H1 (cell line): Measurements from ENCODE around the gene CD244. TPM values are rescaled to one million over a fixed set of nuclear protein-coding genes. Genes with fewer than 3 reads are reported as not detected.

ENCODE experiments used
- CTCF ChIA-PET: fragments of 300-600 bp; sonication (Branson Sonifier 250); formaldehyde crosslinking; loops from one replicate; lab custom pipeline; 2021; ENCODE audit not compliant: partially characterized antibody; lab: Charles Lee
- POLR2A ChIA-PET: fragments of 300-600 bp; sonication (Branson Sonifier 250); formaldehyde crosslinking; loops from one replicate; lab custom pipeline; 2021; ENCODE audit warnings: inconsistent platforms; ENCODE audit not compliant: partially characterized antibody; lab: Charles Lee
- DNase-seq, 2 experiments: peaks; one replicate each; pipeline versions ENCODE4 v3.0.0 to v3.0.0-alpha.2; 2010 to 2022; ENCODE audit warnings: low spot score in 2 of 2, low read depth in 1 of 2, mixed read lengths in 1 of 2
- FAIRE-seq: peaks from 2 replicates; lab custom pipeline; 2011; peaks lifted over from hg19 to GRCh38; lab: Jason Lieb, UNC
- H2AFZ ChIP-seq: 2 replicates; pipeline ENCODE4 v1.8.1; 2012; ENCODE audit warnings: low read length, inconsistent platforms
- H2AK5ac ChIP-seq: 2 replicates; pipeline ENCODE4 v1.6.1; 2013; ENCODE audit warnings: low read depth, low read length
- H2BK120ac ChIP-seq: replicated peaks from 2 replicates; pipeline ENCODE3; 2013; ENCODE audit warnings: low read depth, low read length, inconsistent platforms
- H2BK12ac ChIP-seq: 2 replicates; pipeline ENCODE4 v1.6.1; 2013; ENCODE audit warnings: low read depth, low read length
- H2BK15ac ChIP-seq: 2 replicates; pipeline ENCODE4 v1.6.1; 2013; ENCODE audit warnings: low read length
- H2BK20ac ChIP-seq: 2 replicates; pipeline ENCODE4 v1.6.1; 2013; ENCODE audit warnings: low read length
- H2BK5ac ChIP-seq: 2 replicates; pipeline ENCODE4 v1.6.1; 2013; ENCODE audit warnings: low read depth, low read length
- H3K14ac ChIP-seq: 2 replicates; pipeline ENCODE4 v1.6.1; 2013; ENCODE audit warnings: inconsistent platforms; ENCODE audit not compliant: insufficient read length
- H3K18ac ChIP-seq: 2 replicates; pipeline ENCODE4 v1.6.1; 2013; ENCODE audit warnings: low read length; ENCODE audit errors: extremely low read depth
- H3K23ac ChIP-seq: 2 replicates; pipeline ENCODE4 v1.6.1; 2013; ENCODE audit warnings: inconsistent platforms; ENCODE audit not compliant: insufficient read length
- H3K23me2 ChIP-seq: 2 replicates; pipeline ENCODE4 v1.6.1; 2013; ENCODE audit warnings: low read depth, low read length
- H3K27ac ChIP-seq: 2 replicates; pipeline ENCODE4 v1.6.1; 2011; ENCODE audit warnings: low read depth, low read length, inconsistent platforms
- H3K27me3 ChIP-seq, 4 experiments: replicated peaks in 1 of 4; 1 replicate in 1 of 4; 2 replicates in 3 of 4; pipeline versions ENCODE4 v1.6.1 to v1.8.1; 2011 to 2013; ENCODE audit warnings: low read length in 3 of 4, mild to moderate bottlenecking in 3 of 4, inconsistent platforms in 2 of 4, mixed read lengths in 2 of 4, moderate library complexity in 1 of 4; ENCODE audit not compliant: control insufficient read depth in 3 of 4, insufficient read depth in 3 of 4; ENCODE audit errors: extremely low read depth in 1 of 4
- H3K36me3 ChIP-seq, 4 experiments: 2 replicates each; pipeline versions ENCODE4 v1.6.1 to v1.8.1; 2011 to 2013; ENCODE audit warnings: mild to moderate bottlenecking in 4 of 4, low read length in 3 of 4, moderate library complexity in 2 of 4, control low read depth in 1 of 4, inconsistent platforms in 1 of 4; ENCODE audit not compliant: insufficient read depth in 4 of 4, control insufficient read depth in 2 of 4
- H3K4ac ChIP-seq: replicated peaks from 2 replicates; pipeline ENCODE3; 2013; ENCODE audit warnings: low read length, low read depth, mixed read lengths, inconsistent platforms; ENCODE audit not compliant: insufficient read length
- H3K4me1 ChIP-seq, 4 experiments: replicated peaks in 1 of 4; 1 replicate in 1 of 4; 2 replicates in 3 of 4; pipeline versions ENCODE4 v1.6.1 to v1.8.1; 2011 to 2013; ENCODE audit warnings: low read length in 3 of 4, inconsistent platforms in 2 of 4, mixed read lengths in 1 of 4; ENCODE audit not compliant: insufficient read depth in 4 of 4, control insufficient read depth in 3 of 4
- H3K4me2 ChIP-seq, 2 experiments: 2 replicates each; pipeline versions ENCODE4 v1.6.1 to v1.8.1; 2011 to 2013; ENCODE audit warnings: low read depth in 2 of 2, low read length in 2 of 2, control low read depth in 1 of 2, inconsistent platforms in 1 of 2, mild to moderate bottlenecking in 1 of 2; ENCODE audit not compliant: insufficient read depth in 1 of 2
- H3K4me3 ChIP-seq, 4 experiments: fragments of 200-600, 300-600 bp in 1 of 4; sonication (generic), shearing (Covaris generic), sonication (Bioruptor Twin) in 1 of 4; 2 replicates each; pipeline versions ENCODE4 v1.5.1 to v1.8.1; 2011 to 2016; ENCODE audit warnings: low read length in 4 of 4, low read depth in 3 of 4, control low read depth in 2 of 4, inconsistent platforms in 2 of 4, mild to moderate bottlenecking in 2 of 4, mixed read lengths in 1 of 4, moderate library complexity in 1 of 4; ENCODE audit not compliant: insufficient read depth in 2 of 4; ENCODE audit errors: extremely low read depth in 1 of 4
- H3K56ac ChIP-seq: replicated peaks from 2 replicates; pipeline ENCODE3; 2013; ENCODE audit warnings: low read depth, mild to moderate bottlenecking, mixed read lengths, low read length, inconsistent platforms; ENCODE audit not compliant: insufficient read length
- H3K79me1 ChIP-seq: 2 replicates; pipeline ENCODE4 v1.6.1; 2013; ENCODE audit warnings: low read depth, low read length, control low read depth
- H3K79me2 ChIP-seq, 2 experiments: 2 replicates each; pipeline versions ENCODE4 v1.6.1 to v1.8.1; 2012 to 2013; ENCODE audit warnings: low read length in 2 of 2, mild to moderate bottlenecking in 2 of 2, inconsistent platforms in 1 of 2; ENCODE audit not compliant: insufficient read depth in 2 of 2, control insufficient read depth in 1 of 2
- H3K9ac ChIP-seq, 4 experiments: replicated peaks in 1 of 4; 1 replicate in 1 of 4; 2 replicates in 3 of 4; pipeline versions ENCODE4 v1.6.1 to v1.8.1; 2011 to 2013; ENCODE audit warnings: low read depth in 3 of 4, low read length in 3 of 4, control low read depth in 2 of 4, mild to moderate bottlenecking in 2 of 4, moderate library complexity in 2 of 4, inconsistent platforms in 1 of 4; ENCODE audit errors: extremely low read depth in 1 of 4
- H3K9me3 ChIP-seq, 2 experiments: 2 replicates each; pipeline versions ENCODE4 v1.6.1 to v1.8.1; 2012 to 2013; ENCODE audit warnings: mild to moderate bottlenecking in 2 of 2, moderate library complexity in 2 of 2, control low read depth in 1 of 2, inconsistent platforms in 1 of 2, low read depth in 1 of 2, low read length in 1 of 2, mixed read lengths in 1 of 2; ENCODE audit not compliant: insufficient read depth in 2 of 2
- H4K20me1 ChIP-seq, 2 experiments: replicated peaks in 1 of 2; 2 replicates each; pipeline versions ENCODE3 to v1.8.1; 2011 to 2013; ENCODE audit warnings: inconsistent platforms in 2 of 2, low read length in 2 of 2, mild to moderate bottlenecking in 1 of 2; ENCODE audit not compliant: insufficient read depth in 2 of 2, control insufficient read depth in 1 of 2
- H4K5ac ChIP-seq: 2 replicates; pipeline ENCODE4 v1.6.1; 2013; ENCODE audit warnings: low read length, low read depth, mixed read lengths, inconsistent platforms; ENCODE audit not compliant: insufficient read length
- H4K8ac ChIP-seq: 2 replicates; pipeline ENCODE4 v1.8.0; 2013; ENCODE audit warnings: mild to moderate bottlenecking, moderate library complexity, low read length, inconsistent platforms; ENCODE audit not compliant: insufficient read depth; ENCODE audit errors: extremely low read depth
- H4K91ac ChIP-seq: replicated peaks from 2 replicates; pipeline ENCODE3; 2013; ENCODE audit warnings: low read length, mixed read lengths, inconsistent platforms; ENCODE audit not compliant: insufficient read length
- BACH1 ChIP-seq: IDR thresholded peaks from 2 replicates; pipeline ENCODE4 v1.6.1; 2012; ENCODE audit warnings: low read length, improper control_type of control experiment
- CHD2 ChIP-seq: IDR thresholded peaks from 2 replicates; pipeline ENCODE4 v1.6.1; 2012; ENCODE audit warnings: low read length, improper control_type of control experiment
- EGR1 ChIP-seq: IDR thresholded peaks from 2 replicates; pipeline ENCODE4 v1.6.1; 2011; ENCODE audit warnings: low read depth, low read length, borderline replicate concordance
- GABPA ChIP-seq: IDR thresholded peaks from 2 replicates; pipeline ENCODE4 v1.6.1; 2011; ENCODE audit warnings: mild to moderate bottlenecking, low read length, moderate library complexity, borderline replicate concordance; ENCODE audit not compliant: insufficient read depth
- JUN ChIP-seq: IDR thresholded peaks from 2 replicates; pipeline ENCODE4 v1.6.1; 2011; ENCODE audit warnings: low read depth, mild to moderate bottlenecking, improper control_type of control experiment, low read length
- POLR2AphosphoS5 ChIP-seq: IDR thresholded peaks from 2 replicates; pipeline ENCODE4 v1.6.1; 2011; ENCODE audit warnings: low read depth, low read length
- POU5F1 ChIP-seq: IDR thresholded peaks from 2 replicates; pipeline ENCODE4 v1.6.1; 2011; ENCODE audit warnings: low read depth, mild to moderate bottlenecking, low read length, moderate library complexity
- RAD21 ChIP-seq, 2 experiments: IDR thresholded peaks in 1 of 2; conservative IDR thresholded peaks in 1 of 2; 2 replicates each; pipeline ENCODE4 v1.6.1; 2011; ENCODE audit warnings: low read depth in 2 of 2, low read length in 2 of 2, improper control_type of control experiment in 1 of 2, inconsistent platforms in 1 of 2, mild to moderate bottlenecking in 1 of 2, moderate library complexity in 1 of 2
- RBBP5 ChIP-seq: IDR thresholded peaks from 2 replicates; pipeline ENCODE4 v1.7.1; 2012; ENCODE audit warnings: low read depth, mild to moderate bottlenecking, inconsistent platforms, low read length, moderate library complexity, borderline replicate concordance
- RNF2 ChIP-seq: fragments of 200-900, 300-1000 bp; sonication (generic); IDR thresholded peaks from 2 replicates; pipeline ENCODE4 v1.7.1; 2016; ENCODE audit warnings: borderline replicate concordance, low read depth, mild to moderate bottlenecking, antibody characterized with exemption, low read length; ENCODE audit not compliant: poor library complexity, severe bottlenecking; ENCODE audit errors: missing control alignments
- SUZ12 ChIP-seq: fragments of 200-600 bp; sonication (generic); IDR thresholded peaks from 2 replicates; pipeline ENCODE4 v1.6.1; 2012; ENCODE audit warnings: mild to moderate bottlenecking, inconsistent platforms, low read length, moderate library complexity, mixed read lengths
- TCF12 ChIP-seq: IDR thresholded peaks from 2 replicates; pipeline ENCODE4 v1.6.1; 2011; ENCODE audit warnings: low read depth, mild to moderate bottlenecking, low read length
- WGBS, 2 experiments: shearing (Covaris generic) in 1 of 2; methylation state at CpG; one replicate each; pipeline versions ENCODE4 v1.1.6 to v1.1.7; 2013 to 2015; ENCODE audit warnings: low lambda C conversion rate in 2 of 2, mixed read lengths in 2 of 2, inconsistent platforms in 1 of 2, low coverage in 1 of 2, missing lambda C conversion rate in 1 of 2; ENCODE audit not compliant: insufficient replicate concordance in 2 of 2, insufficient coverage in 1 of 2, insufficient read length in 1 of 2; ENCODE audit errors: extremely low coverage in 1 of 2, missing lambda C conversion rate in 1 of 2; 5-methylcytosine and 5-hydroxymethylcytosine counted together
- polyA plus RNA-seq, 7 experiments: library from polyadenylated mRNA; depleted of rRNA in 3 of 7; stranded (reverse) in 5 of 7; unstranded in 2 of 7; fragments of >200 nt in 5 of 7; fragments of 200-250 nt in 2 of 7; gene quantifications; 1 replicate in 5 of 7; 2 replicates in 1 of 7; 4 replicates in 1 of 7; pipeline versions ENCODE4 v1.2.1 to v1.2.3, GENCODE V29; 2011 to 2013; ENCODE audit warnings: missing spikeins in 2 of 7, mixed read lengths in 2 of 7
- total RNA-seq: library from RNA; stranded (reverse); fragmentation: NEBNext Ultra II Directional; extraction: Animal tissue kit (Norgen Biotek cat#: 25700); gene quantifications from 2 replicates; pipeline ENCODE4 v1.2.1, GENCODE V29; 2021

Gene CD244
- total and polyA plus RNA-seq, 2 of the 8 experiments (the other 6 are each of a cell fraction or from before 2014, with no cell fraction given) = not detected

GRCh38 chr1:160814316-160814715, 48.4 kb downstream of the CD244 start:
- Histone ChIP-seq H3K23ac (no peak overlapping the region), H3K79me2 (no peaks in the 10 kb centered on the region), H3K4me1 (peaks cover 0 to 7% (median 6%) of the 10 kb centered on the region in 4 experiments; a peak in 4 of 7 replicates), H3K23me2 (no peaks in the 10 kb centered on the region), H3K9me3 (no peaks in the 10 kb centered on the region), H3K9ac (no peak overlapping the region), H4K91ac (no peak overlapping the region), H3K14ac (no peak overlapping the region), H2AFZ (no peak overlapping the region), H4K20me1 (no peaks in the 10 kb centered on the region), H3K79me1 (no peaks in the 10 kb centered on the region), H2BK5ac (no peak overlapping the region), H3K36me3 (no peaks in the 10 kb centered on the region), H3K27ac (no peak overlapping the region), H4K5ac (no peak overlapping the region), H2AK5ac (no peak overlapping the region), H3K4me3 (no peak overlapping the region), H2BK15ac (no peak overlapping the region), H2BK120ac (no peak overlapping the region), H3K27me3 (no peaks in the 10 kb centered on the region; a peak in 1 of 7 replicates), H3K56ac (no peak overlapping the region), H3K4me2 (no peak overlapping the region), H2BK12ac (no peak overlapping the region), H3K4ac (no peak overlapping the region), H3K18ac (no peak overlapping the region), H4K8ac (no peak overlapping the region), H2BK20ac (no peak overlapping the region)
- no peak for DNase-seq
- ChIA-PET CTCF (interaction anchor here (0.5 to 2.4 kb wide), 5 partner anchors 15 to 177 kb away, joined by 3 to 8 read pairs (median 3); no protein-coding TSS in a partner anchor), POLR2A (no interaction called here)
- no peak for FAIRE-seq
- 87% methylated on average over 5 of the region's 6 CpGs; no CpG with 5 or more reads in 1 of the 2 experiments for WGBS, 2 experiments
- no peak for TF ChIP-seq TCF12
- TF ChIP-seq POU5F1 = no peak
- TF ChIP-seq RNF2 = no peak
- no peak for TF ChIP-seq RAD21 (IDR thresholded peaks at IDR 0.05 in 1 of 2, conservative IDR thresholded peaks at IDR 0.05 in 1 of 2; ENCODE audit: low read depth in 2 of 2, low read length in 2 of 2)
- no peak for TF ChIP-seq POLR2AphosphoS5
- no peak for TF ChIP-seq CHD2
- TF ChIP-seq JUN = no peak
- TF ChIP-seq EGR1 = no peak
- TF ChIP-seq SUZ12 = no peak
- TF ChIP-seq GABPA = no peak
- no peak for TF ChIP-seq BACH1
- no peak for TF ChIP-seq RBBP5
